ENCODE data around the gene TSEN2. TPM values are rescaled to one million over a fixed set of nuclear protein-coding genes. Genes with fewer than 3 reads are reported as not detected.

Gene TSEN2
- total and polyA plus RNA-seq, 7 experiments from 2014 or later = 12.1 to 27.5 (median 13.9) TPM

GRCh38 chr3:12470680-12471079 is 13.6 kb upstream of the TSEN2 start:
- Histone ChIP-seq H3K4me1 (ENCODE audit: control insufficient read depth in 2 of 2, insufficient read depth in 2 of 2, low read length in 2 of 2) (no peaks in the 10 kb centered on the region), H3K27ac (ENCODE audit: low read depth, low read length) (no peak overlapping the region), H3K27me3 (ENCODE audit: control insufficient read depth in 2 of 2, insufficient read depth in 2 of 2, low read length in 2 of 2) (no peaks in the 10 kb centered on the region), H3K4me3 (ENCODE audit: low read length) (no peak overlapping the region), H3K9me3 (ENCODE audit: control insufficient read depth in 2 of 3, low read length in 3 of 3) (no peaks in the 10 kb centered on the region), H3K36me3 (ENCODE audit: control insufficient read depth in 2 of 3, insufficient read depth in 3 of 3, low read length in 3 of 3) (no peaks in the 10 kb centered on the region)
- H3K36me3 Mint-ChIP-seq = no peaks in the 10 kb centered on the region
- ChIA-PET CTCF (interaction anchor here (1.0 kb wide), 1 partner anchor 9 kb away, joined by 4 read pairs; no protein-coding TSS in a partner anchor), POLR2A (no interaction called here)
- DNase-seq (no peak), ATAC-seq (no peak)
- intact Hi-C loops (cut with micrococcal nuclease) = no loop called here
- no peak overlapping the region for H3K4me3 Mint-ChIP-seq
- peaks cover 0 to 8% (median 0%) of the 10 kb centered on the region in 7 donors for H3K4me1 Mint-ChIP-seq
- peaks cover 0 to 3% (median 0%) of the 10 kb centered on the region in 5 donors for H3K27me3 Mint-ChIP-seq
- H3K9me3 Mint-ChIP-seq = no peaks in the 10 kb centered on the region
- H3K27ac Mint-ChIP-seq = no peak overlapping the region

- Histone ChIP-seq H3K4me3 (ENCODE audit: low read length) (no peak overlapping the region), H3K27ac (ENCODE audit: low read depth, low read length) (no peak overlapping the region), H3K36me3 (ENCODE audit: control insufficient read depth in 2 of 3, insufficient read depth in 3 of 3, low read length in 3 of 3) (no peaks in the 10 kb centered on the region), H3K4me1 (ENCODE audit: control insufficient read depth in 2 of 2, insufficient read depth in 2 of 2, low read length in 2 of 2) (no peaks in the 10 kb centered on the region), H3K9me3 (ENCODE audit: control insufficient read depth in 2 of 3, low read length in 3 of 3) (no peaks in the 10 kb centered on the region), H3K27me3 (ENCODE audit: control insufficient read depth in 2 of 2, insufficient read depth in 2 of 2, low read length in 2 of 2) (no peaks in the 10 kb centered on the region)
- Mint-ChIP-seq H3K4me3 (peak overlapping the region in 1 of 10 donors; percentile 12), H3K27me3 (peaks cover 0 to 3% (median 0%) of the 10 kb centered on the region in 5 donors), H3K4me1 (peaks cover 0 to 8% (median 0%) of the 10 kb centered on the region in 7 donors), H3K9me3 (no peaks in the 10 kb centered on the region), H3K27ac (no peak overlapping the region), H3K36me3 (no peaks in the 10 kb centered on the region)
- ATAC-seq (peak; percentile 29), DNase-seq (peak in 1 of 9 donors; percentile 55)
- intact Hi-C loops (cut with micrococcal nuclease) = no loop called here
- ChIA-PET CTCF (no interaction called here), POLR2A (no interaction called here)
Observed at GRCh38 chr3:12471241-12471640, 13.0 kb upstream of the TSEN2 start.

- no peak overlapping the region for H3K4me3 Mint-ChIP-seq
- no peaks in the 10 kb centered on the region for H3K36me3 Mint-ChIP-seq
- no peak for DNase-seq
- intact Hi-C loops (cut with micrococcal nuclease) = no loop called here
- no peak overlapping the region for H3K4me3 ChIP-seq (ENCODE audit: low read length)
- H3K27me3 Mint-ChIP-seq = peaks cover 0 to 3% (median 0%) of the 10 kb centered on the region in 5 donors
- H3K9me3 ChIP-seq (ENCODE audit: control insufficient read depth in 2 of 3, low read length in 3 of 3) = no peaks in the 10 kb centered on the region
- no peaks in the 10 kb centered on the region for H3K4me1 ChIP-seq (ENCODE audit: control insufficient read depth in 2 of 2, insufficient read depth in 2 of 2, low read length in 2 of 2)
- no peaks in the 10 kb centered on the region for H3K27me3 ChIP-seq (ENCODE audit: control insufficient read depth in 2 of 2, insufficient read depth in 2 of 2, low read length in 2 of 2)
- H3K4me1 Mint-ChIP-seq = peaks cover 0 to 8% (median 0%) of the 10 kb centered on the region in 7 donors
- no peak overlapping the region for H3K27ac ChIP-seq (ENCODE audit: low read depth, low read length)
- ChIA-PET POLR2A (no interaction called here), CTCF (no interaction called here)
- no peaks in the 10 kb centered on the region for H3K36me3 ChIP-seq (ENCODE audit: control insufficient read depth in 2 of 3, insufficient read depth in 3 of 3, low read length in 3 of 3)
- H3K27ac Mint-ChIP-seq = no peak overlapping the region
- no peaks in the 10 kb centered on the region for H3K9me3 Mint-ChIP-seq
- ATAC-seq = no peak
Observed at GRCh38 chr3:12472000-12472610, 12.2 kb upstream of the TSEN2 start.

- intact Hi-C loops (cut with micrococcal nuclease) = no loop called here
- ChIA-PET POLR2A (no interaction called here), CTCF (no interaction called here)
- no peaks in the 10 kb centered on the region for H3K4me1 ChIP-seq (ENCODE audit: control insufficient read depth in 2 of 2, insufficient read depth in 2 of 2, low read length in 2 of 2)
- Mint-ChIP-seq H3K36me3 (no peaks in the 10 kb centered on the region), H3K9me3 (no peaks in the 10 kb centered on the region), H3K4me1 (peaks cover 0 to 8% (median 0%) of the 10 kb centered on the region in 7 donors), H3K27ac (no peak overlapping the region), H3K27me3 (peaks cover 0 to 3% (median 0%) of the 10 kb centered on the region in 5 donors), H3K4me3 (no peak overlapping the region)
- no peaks in the 10 kb centered on the region for H3K9me3 ChIP-seq (ENCODE audit: control insufficient read depth in 2 of 3, low read length in 3 of 3)
- no peak for DNase-seq
- no peak for ATAC-seq
- H3K36me3 ChIP-seq (ENCODE audit: control insufficient read depth in 2 of 3, insufficient read depth in 3 of 3, low read length in 3 of 3) = no peaks in the 10 kb centered on the region
- no peak overlapping the region for H3K4me3 ChIP-seq (ENCODE audit: low read length)
- H3K27me3 ChIP-seq (ENCODE audit: control insufficient read depth in 2 of 2, insufficient read depth in 2 of 2, low read length in 2 of 2) = no peaks in the 10 kb centered on the region
- H3K27ac ChIP-seq (ENCODE audit: low read depth, low read length) = no peak overlapping the region
Observed at GRCh38 chr3:12472796-12473195, 11.5 kb upstream of the TSEN2 start.

- Histone ChIP-seq H3K4me1 (ENCODE audit: control insufficient read depth in 2 of 2, insufficient read depth in 2 of 2, low read length in 2 of 2) (no peaks in the 10 kb centered on the region), H3K36me3 (ENCODE audit: control insufficient read depth in 2 of 3, insufficient read depth in 3 of 3, low read length in 3 of 3) (no peaks in the 10 kb centered on the region), H3K4me3 (ENCODE audit: low read length) (no peak overlapping the region), H3K27ac (ENCODE audit: low read depth, low read length) (no peak overlapping the region), H3K27me3 (ENCODE audit: control insufficient read depth in 2 of 2, insufficient read depth in 2 of 2, low read length in 2 of 2) (no peaks in the 10 kb centered on the region), H3K9me3 (ENCODE audit: control insufficient read depth in 2 of 3, low read length in 3 of 3) (no peaks in the 10 kb centered on the region)
- ATAC-seq = no peak
- H3K4me3 Mint-ChIP-seq = no peak overlapping the region
- no peak for DNase-seq
- peaks cover 0 to 8% (median 0%) of the 10 kb centered on the region in 7 donors for H3K4me1 Mint-ChIP-seq
- intact Hi-C loops (cut with micrococcal nuclease) = no loop called here
- H3K9me3 Mint-ChIP-seq = no peaks in the 10 kb centered on the region
- peaks cover 0 to 3% (median 0%) of the 10 kb centered on the region in 5 donors for H3K27me3 Mint-ChIP-seq
- CTCF ChIA-PET = no interaction called here
- POLR2A ChIA-PET = no interaction called here
- no peaks in the 10 kb centered on the region for H3K36me3 Mint-ChIP-seq
- H3K27ac Mint-ChIP-seq = no peak overlapping the region
Observed at GRCh38 chr3:12473511-12473910, 10.8 kb upstream of the TSEN2 start.

GRCh38 chr3:12476238-12476897 is 7.9 kb upstream of the TSEN2 start:
- Histone ChIP-seq H3K4me3 (ENCODE audit: low read length) (no peak overlapping the region), H3K27ac (ENCODE audit: low read depth, low read length) (no peak overlapping the region), H3K9me3 (ENCODE audit: control insufficient read depth in 2 of 3, low read length in 3 of 3) (no peaks in the 10 kb centered on the region), H3K4me1 (ENCODE audit: control insufficient read depth in 2 of 2, insufficient read depth in 2 of 2, low read length in 2 of 2) (peaks cover 0 to 3% of the 10 kb centered on the region in 2 donors), H3K36me3 (ENCODE audit: control insufficient read depth in 2 of 3, insufficient read depth in 3 of 3, low read length in 3 of 3) (no peaks in the 10 kb centered on the region), H3K27me3 (ENCODE audit: control insufficient read depth in 2 of 2, insufficient read depth in 2 of 2, low read length in 2 of 2) (no peaks in the 10 kb centered on the region)
- H3K9me3 Mint-ChIP-seq = no peaks in the 10 kb centered on the region
- DNase-seq (no peak), ATAC-seq (no peak)
- no peak overlapping the region for H3K4me3 Mint-ChIP-seq
- intact Hi-C loops (cut with micrococcal nuclease) = no loop called here
- H3K36me3 Mint-ChIP-seq = no peaks in the 10 kb centered on the region
- no peak overlapping the region for H3K27ac Mint-ChIP-seq
- peaks cover 0 to 9% (median 4%) of the 10 kb centered on the region in 7 donors for H3K4me1 Mint-ChIP-seq
- peaks cover 0 to 2% (median 0%) of the 10 kb centered on the region in 5 donors for H3K27me3 Mint-ChIP-seq
- CTCF ChIA-PET = no interaction called here
- POLR2A ChIA-PET = no interaction called here

GRCh38 chr3:12477256-12477655 is 7.0 kb upstream of the TSEN2 start:
- ChIA-PET POLR2A (no interaction called here), CTCF (no interaction called here)
- Histone ChIP-seq H3K4me1 (ENCODE audit: control insufficient read depth in 2 of 2, insufficient read depth in 2 of 2, low read length in 2 of 2) (peaks cover 0 to 3% of the 10 kb centered on the region in 2 donors), H3K36me3 (ENCODE audit: control insufficient read depth in 2 of 3, insufficient read depth in 3 of 3, low read length in 3 of 3) (no peaks in the 10 kb centered on the region), H3K4me3 (ENCODE audit: low read length) (no peak overlapping the region), H3K27ac (ENCODE audit: low read depth, low read length) (no peak overlapping the region), H3K27me3 (ENCODE audit: control insufficient read depth in 2 of 2, insufficient read depth in 2 of 2, low read length in 2 of 2) (no peaks in the 10 kb centered on the region), H3K9me3 (ENCODE audit: control insufficient read depth in 2 of 3, low read length in 3 of 3) (no peaks in the 10 kb centered on the region)
- H3K9me3 Mint-ChIP-seq = no peaks in the 10 kb centered on the region
- H3K4me1 Mint-ChIP-seq = peaks cover 0 to 9% (median 4%) of the 10 kb centered on the region in 7 donors
- no peak overlapping the region for H3K4me3 Mint-ChIP-seq
- DNase-seq (no peak), ATAC-seq (no peak)
- intact Hi-C loops (cut with micrococcal nuclease) = no loop called here
- H3K36me3 Mint-ChIP-seq = no peaks in the 10 kb centered on the region
- no peaks in the 10 kb centered on the region for H3K27me3 Mint-ChIP-seq
- no peak overlapping the region for H3K27ac Mint-ChIP-seq

Measured in naive thymus-derived CD4-positive, alpha-beta T cell (primary cell).